DMS79 (cell line): ENCODE data around the gene ADAMTS17.

ENCODE experiments used
- DNase-seq: peaks from one replicate; lab custom pipeline; 2025; lab: John Stamatoyannopoulos, UW

ADAMTS17 gene

DNA sequence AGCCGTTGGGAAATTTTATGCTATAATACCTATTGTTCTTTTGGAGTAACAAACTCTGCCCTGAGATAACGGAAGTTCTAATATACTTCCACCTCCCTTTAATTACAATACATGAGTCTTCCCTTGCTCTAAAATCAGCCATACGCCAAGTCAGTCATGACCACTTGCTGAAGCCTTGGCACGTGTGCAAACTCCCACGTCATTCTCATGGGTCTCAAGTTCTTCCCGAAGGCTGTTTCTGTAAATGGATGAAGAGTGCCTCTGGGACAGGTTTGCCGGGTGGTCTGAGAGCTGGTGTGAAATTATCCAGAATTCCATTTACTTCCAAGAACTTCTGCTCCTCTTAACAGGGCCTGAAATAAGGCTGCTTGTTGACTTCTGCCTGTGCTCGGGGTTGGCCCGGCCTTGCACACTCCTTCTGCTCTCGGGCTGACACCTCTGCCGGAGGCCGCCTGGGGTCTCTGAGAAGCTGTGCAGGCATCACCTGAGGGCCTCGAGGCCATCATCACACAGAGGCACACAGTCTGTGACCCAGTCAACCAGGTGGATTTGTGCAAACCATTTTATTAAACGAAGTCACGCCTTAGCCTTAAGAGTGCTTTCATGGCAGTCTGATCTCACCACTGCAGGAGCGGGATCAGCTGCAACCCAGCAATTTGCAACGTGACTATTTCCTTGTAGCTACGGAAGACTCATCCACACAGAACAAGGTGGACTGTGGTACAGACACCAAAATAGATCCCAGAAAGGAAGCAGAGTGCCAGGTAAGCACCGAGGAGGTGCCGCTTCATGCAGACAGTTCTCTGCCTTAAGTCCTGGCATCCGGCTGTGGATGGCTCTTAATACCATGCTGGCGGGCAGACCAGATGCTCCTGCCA lies 120.1 kb downstream of the ADAMTS17 start:
- no peak for DNase-seq

DNA sequence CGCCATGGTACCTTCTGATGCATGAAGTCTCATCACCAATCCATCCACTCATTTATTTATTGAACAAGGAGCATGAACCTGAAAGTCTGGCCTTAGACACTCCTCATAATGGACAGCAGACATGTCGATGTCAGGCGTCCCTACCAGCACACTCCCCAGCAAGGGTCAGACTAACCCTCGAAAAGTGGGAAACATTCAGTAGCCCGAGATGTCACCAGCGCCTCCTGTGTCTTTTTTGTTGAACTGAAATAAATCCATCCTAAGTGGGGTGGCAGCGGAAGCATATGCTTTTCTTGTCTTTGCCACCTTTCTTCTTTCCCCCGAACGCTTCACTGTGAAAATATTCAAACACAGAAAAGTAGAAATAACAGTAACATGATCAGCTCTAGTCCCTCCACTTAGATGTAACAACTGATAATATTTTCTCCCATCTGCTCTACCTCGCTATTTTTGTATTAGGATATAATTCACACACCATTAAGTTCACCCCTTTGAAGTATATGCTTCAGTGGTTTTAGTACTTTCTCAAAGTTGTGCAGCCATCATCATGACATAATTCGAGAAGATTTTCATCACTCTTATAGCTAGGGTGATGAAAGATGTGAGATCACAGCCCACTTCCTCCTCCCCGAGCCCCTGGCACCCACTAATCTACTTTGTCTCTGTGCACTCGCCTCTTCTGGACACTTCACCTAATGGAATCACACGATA lies 121.6 kb downstream of the ADAMTS17 start:
- no peak for DNase-seq

DNA sequence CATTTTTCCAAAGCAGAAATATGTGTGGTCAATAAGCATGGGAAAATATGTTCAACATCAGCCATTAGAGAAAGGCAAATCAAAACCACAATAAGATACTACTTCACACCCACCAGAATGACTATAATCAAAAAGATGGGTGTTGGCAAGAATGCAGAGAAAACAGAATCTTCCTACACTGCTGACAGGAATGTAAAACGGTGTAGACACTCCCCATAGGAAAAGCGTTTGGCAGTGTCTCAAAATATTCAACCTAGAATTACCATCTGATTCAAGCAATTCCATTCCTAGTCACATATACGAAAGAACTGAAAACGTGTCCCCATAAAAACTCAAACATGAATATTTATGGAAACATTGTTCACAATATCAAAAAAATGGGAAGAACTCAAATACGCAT lies 123.3 kb downstream of the ADAMTS17 start:
- no peak for DNase-seq

DNA sequence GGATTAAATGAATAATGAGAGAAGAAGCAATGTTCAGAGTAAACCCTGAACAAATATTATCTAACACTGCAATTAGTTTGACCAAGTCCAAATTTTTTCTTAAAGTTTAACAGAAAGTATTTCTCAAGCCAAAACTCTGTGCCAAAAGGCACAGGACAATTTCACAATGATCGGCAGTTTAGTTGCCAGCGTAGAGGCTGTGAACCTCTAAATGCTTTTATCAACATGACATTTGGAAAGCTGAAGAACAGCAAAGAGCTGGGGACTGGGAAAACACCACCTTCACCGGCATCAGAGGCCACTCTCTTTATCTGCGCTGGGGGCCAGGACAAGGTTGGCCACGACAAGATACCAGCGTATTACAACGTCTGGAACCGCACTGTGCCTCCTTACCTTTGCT lies 125.6 kb downstream of the ADAMTS17 start:
- DNase-seq: no peak

DNA sequence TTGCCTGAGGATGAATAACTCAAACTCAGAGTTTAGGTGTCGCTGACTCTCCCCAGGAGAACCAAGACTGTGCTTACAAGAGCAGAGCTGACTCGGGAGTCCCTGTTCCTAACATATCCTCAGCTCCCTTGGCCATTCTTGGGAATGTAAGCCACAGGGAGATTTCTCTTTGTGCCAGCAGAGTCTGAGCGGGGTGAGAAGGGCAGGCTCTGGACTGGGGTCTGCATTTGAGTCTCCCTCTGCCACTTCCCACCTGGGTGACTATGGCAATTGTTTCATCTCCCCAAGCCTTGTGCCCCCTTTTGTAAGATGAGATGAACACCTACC lies 126.0 kb downstream of the ADAMTS17 start:
- DNase-seq: no peak

DNA sequence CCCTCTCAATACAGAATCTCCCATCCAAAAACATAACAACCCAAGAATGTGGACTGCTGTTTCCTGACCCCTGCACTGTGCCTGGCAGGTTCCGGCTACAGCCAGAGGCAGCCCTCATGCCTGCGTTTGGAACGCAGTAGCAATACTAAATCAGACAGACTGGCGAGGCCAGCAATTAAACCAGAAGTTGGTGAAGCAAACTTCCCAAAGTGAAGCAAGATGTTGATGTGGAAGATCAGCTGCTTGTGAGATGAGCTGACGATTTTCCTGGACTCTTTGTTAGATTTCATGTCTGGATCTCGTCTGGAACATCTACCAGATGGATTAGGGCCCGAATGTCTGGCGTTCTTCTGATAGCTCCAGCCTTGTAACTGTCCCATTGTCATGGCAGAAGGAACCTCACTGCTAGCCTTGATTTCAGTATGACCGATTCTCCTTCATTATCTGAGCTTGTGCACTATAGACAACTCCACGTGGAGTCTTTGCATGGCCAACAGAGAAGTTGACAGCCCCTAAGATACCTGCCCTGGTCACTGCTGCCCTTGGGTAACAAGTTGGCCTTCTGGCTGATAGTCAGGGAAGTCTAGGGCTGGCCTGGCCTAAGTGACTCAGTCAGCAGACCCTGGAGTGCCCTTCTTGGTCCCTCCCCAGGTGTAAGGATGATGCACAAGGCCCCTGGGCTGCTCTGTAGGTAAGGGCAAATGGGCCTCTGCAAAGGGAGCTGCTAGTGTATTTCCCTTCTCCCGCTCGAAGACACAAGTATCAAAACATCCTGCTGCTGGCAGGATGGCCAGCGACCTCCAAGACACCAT lies 126.5 kb downstream of the ADAMTS17 start:
- no peak for DNase-seq

DNA sequence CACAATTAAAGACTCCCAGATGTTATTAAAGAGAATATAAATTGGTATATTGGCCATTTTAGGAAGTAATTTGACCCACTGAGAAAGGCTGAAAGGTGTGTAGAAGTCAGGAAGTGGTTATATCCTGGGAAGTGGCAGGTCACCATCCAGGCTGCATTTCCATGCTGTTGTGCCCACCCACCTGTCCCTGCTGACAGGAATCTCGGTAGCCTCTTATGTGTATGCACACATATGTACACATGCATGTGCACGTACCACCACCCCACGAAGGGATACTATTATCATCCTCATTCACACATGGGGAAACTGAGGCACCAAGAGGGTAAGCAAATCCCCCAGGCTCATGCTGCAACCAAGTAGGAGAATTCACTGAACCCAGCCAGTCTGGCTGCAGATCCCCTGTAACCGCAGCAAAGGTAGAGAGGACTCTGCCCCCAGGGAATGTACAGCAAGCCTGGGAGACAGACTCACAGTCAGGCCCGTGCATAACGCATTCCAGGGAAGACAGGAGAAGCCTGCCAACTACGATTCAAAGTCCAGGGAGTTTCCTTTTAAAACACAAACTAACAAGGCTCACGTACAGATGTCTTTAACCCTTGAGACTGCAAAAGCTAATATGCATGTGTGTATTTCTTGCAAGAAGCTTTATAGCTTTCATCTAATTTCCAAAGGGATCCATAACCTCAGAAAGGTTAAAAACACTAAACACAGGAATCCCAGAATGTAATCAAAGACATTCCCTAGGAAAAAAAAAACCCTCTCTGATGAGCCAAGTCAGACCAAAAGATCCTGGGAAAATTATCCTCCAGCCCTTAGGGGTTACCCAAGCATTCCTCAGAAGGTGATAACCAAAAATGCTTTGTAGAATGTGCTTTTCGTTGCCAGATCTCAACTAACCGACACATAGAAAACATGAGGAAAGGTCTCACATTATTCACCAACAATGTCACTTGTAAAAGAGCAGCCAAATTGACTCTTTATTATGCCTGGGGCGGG lies 129.6 kb downstream of the ADAMTS17 start:
- no peak for DNase-seq

DNA sequence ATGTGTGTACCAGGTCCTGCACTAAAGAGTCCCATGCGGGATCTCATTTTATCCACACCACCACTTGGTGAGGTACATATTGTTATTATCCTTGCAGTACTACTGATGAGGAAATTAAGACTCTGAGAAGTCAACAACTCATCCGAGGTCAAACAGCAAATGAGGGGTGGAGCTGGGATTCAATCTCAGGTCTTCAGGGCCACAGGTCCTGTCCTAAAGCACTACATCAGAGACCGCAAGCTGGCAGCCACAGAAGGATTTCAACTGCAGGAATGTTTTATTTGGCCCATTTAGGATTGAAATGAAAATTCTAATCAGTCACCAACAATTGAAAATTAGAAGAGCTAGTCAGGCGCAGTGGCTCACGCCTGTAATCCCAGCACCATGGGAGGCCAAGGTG lies 131.4 kb downstream of the ADAMTS17 start:
- no peak for DNase-seq

DNA sequence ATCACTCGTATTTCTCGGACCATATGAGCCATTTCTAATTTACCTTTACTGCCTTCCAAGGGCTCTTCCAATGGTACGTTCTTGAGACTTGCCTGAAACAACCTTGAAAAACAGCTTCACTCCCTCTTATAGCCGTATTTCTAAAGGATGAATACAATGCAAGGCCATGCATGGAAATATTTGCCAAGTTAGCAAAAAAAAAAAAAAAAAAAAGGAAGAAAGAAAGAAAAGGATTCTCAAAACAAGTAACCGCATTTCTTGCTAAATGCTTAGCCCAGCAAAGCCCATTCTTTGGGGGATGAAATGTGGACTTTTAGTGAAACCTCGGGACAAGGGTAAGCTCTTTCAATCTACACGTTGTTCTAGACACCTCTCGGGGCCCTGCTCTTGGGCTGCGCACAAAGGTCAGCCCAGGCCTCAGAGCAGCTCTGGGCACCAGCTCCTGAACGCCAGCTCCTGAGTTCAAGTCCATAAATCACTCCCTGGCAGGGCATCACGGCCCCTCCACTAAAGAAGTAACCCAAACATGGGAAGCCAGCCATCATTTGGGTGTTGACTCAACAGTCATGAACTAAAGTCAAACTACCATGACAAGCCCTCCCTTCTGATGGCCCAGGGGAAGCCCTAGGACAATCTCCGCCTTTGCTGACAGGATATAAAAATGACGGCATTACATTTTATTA lies 132.7 kb downstream of the ADAMTS17 start:
- DNase-seq: no peak

DNA sequence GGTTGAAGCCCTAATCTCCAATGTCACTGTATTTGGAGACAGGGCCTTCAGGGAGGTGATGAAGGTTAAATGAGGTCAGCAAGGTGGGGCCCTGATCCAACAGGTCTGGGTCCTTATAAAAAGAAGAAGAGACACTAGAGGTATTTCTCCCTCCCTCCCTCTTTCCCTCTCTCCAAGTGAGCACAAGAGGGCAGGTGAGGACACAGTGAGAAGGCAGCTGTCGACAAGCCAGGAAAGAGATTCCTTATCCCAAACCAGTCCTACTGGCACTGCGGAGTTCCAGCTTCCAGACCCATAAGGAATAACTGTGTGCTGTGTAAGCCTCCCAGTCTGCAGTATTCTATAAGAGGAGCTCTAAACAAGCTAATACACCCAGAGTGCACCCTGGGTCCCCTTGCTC lies 134.7 kb downstream of the ADAMTS17 start:
- DNase-seq: no peak

DNA sequence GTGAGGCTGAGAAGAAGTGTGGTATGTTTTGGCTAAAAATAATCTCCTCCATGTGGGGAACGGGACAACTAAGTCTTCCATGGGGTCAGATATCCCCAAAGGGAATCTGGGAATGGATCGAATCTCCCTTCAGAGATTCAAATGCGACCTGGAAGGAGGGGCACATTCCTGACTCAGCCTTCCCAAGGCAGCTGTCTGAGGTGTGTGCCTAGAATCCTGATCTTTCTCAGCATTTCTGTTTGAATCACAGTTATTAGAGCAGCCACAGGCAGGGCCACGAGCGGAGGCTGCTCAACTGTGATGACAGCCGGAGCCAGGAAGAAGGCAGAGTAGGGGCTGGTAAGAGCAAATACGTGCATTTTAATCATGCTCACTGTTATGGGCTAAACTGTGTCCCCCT lies 135.1 kb downstream of the ADAMTS17 start:
- DNase-seq: no peak

DNA sequence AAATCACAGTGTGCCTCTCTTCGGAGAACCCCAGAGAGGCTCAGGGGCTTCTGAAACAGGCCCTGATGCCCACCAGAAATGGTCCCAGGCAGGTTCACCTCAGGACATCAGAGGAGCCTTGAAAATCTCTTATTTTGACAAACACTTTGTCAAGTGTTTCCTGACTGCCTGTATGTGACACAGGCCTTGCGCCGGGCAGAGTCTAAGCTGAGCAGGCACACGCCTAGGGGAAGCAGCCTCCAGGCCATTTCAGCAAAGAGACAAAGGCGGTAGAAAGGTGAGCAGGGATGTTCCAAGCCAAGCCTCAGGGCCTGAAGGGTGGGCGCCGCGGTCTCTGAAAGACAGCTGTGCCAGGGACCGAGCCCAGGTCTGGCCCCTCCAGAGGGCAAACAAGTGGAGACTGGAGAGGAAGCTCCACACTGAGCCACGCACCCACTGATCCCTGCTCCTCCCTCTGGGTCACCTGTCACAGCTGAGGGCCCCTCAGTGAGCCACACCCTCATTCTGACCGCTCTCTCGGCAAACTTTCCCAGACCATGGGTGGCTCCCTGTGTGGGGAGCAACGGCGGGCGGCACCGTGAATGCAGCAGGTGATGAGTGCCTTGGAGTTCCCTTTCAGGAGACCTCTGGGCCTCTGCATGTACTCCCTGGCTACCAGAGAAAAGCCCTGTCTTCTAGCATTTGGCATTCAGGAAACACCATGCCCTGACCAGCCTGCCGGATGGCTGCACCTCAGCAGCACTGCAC lies 136.1 kb downstream of the ADAMTS17 start:
- no peak for DNase-seq

DNA sequence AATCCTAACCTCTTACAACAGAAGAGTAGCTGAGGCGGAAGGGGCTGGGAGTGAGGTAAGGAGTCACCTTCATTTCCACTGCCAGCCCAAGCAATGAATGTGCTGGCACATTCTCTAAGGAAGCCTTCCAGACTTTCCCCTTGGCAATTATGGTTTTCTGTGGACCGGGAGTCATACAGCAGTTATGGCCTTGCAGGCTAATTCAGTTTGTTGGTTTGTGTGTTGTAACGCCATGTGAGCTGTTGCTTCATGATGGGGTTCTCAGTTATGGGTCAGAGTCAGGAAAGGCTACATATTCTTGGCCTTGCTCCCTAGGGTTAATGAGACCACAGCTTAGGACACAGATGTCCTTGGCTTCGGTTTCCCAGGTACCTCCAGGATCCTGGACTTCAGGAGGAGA lies 137.0 kb downstream of the ADAMTS17 start:
- no peak for DNase-seq

DNA sequence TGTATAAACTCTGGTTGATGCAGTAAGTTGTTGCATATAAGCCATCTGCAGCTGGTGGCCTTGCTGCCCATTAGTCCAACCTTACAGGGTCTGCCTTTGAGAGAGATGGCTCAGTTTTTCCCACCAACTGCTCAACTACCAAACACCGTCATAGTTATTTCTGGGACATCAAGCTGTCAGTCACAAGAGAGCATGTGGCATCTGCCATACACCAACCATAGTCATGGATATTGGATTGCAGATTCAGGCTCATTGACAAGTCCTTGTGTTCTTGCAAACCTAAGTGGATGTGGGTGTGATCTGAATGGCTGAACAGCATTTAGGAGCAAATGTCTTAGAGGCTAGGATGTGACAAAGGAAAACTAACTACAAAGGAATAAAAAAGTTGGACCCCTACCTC lies 137.6 kb downstream of the ADAMTS17 start:
- DNase-seq: no peak

DNA sequence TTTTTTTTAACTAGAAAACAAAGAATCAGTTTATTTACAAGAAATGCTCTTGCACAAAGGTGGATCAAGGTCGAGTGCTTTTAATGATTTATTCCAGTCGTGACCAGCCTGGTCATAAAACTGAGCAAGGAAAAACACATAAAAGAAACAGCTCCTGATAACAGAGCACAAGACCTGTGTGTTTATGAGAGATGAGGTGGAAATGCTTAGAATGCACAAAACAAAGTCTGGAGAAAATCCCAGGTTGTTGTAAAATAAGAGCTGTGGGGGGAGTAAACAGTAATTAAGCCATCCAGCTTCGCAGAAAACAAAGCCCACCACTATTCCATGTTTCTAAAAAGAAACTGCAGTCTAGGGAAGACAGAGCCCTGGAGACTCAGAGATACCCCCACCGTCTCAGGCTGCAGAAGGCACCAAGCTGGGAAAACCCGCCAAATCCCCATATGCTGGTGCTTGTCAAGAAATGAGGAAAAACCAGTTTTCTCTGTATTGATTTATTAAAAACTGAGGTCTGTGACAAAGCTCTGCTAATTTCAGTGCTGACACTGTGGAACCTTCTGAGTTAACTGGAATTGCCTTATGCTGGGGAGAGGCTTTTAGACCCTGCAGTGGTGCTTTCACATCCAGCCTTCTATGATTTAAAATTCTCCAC lies 139.3 kb downstream of the ADAMTS17 start:
- no peak for DNase-seq

DNA sequence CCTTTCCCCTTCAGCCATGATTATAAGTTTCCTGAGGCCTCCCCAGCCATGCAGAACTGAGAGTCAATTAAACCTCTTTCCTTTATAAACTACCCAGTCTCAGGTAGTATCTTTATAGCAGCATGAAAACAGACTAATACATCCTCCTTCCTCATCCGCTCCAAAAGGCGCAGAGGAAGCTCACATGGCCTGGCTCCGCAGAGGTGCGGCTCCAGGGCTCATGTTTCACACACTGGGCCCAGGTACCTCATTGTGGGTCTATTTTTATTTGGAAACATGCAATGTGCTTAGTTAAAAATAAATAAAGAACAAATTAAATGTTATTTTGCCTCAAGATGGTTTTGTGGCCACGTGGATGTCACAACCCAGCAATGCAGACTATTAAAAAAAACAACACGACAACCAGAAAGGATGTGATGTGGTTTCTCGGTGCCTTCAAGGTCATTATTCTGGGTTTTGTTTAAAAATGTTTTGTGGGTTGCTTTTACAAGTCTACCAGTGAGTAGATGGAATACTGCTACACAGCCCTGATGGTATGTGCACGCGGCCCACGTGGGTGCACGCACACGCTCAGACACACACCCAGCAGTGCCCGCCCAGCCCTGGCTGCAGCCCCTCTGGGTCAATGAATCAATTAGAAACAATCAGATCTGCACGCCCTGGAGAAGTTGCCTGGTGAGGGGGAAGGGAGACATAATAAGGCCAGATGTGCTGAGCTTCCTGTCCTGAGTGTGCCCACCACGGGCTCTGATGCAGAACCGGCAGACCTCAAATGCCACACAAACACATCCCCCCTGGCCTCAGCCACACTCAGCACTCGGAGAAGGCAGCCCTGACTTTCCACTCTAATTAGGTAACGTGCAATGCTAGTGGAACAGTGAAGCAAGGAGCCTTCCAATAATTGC lies 140.1 kb downstream of the ADAMTS17 start:
- DNase-seq: no peak

DNA sequence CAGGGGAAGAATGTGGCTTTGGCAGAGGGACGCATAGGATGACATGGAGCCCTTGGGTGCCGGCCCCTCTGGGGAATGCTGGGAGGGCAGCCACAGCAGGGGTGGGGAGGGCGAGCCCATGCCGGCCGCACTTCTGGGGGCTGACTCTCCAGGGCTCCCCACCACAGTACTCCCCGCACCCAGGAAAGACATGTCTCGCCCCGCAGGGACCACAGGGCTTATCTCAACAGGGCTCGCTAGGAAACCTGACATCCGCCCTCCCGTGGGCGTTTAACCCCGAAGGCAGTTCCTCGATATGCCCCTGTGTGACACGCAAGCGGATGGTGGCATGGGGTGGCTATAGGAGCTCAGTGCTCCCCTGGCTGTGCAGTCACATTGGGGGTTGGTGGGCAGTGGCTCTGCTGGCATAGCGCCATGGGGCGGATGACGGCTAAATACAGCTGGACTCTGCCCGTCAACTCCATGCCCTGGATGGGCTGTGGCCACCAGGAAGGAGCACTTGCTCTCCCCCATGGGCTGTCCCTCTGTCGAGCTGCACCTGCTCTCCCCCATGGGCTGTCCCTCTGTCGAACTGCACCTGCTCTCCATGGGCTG lies 141.4 kb downstream of the ADAMTS17 start:
- no peak for DNase-seq

DNA sequence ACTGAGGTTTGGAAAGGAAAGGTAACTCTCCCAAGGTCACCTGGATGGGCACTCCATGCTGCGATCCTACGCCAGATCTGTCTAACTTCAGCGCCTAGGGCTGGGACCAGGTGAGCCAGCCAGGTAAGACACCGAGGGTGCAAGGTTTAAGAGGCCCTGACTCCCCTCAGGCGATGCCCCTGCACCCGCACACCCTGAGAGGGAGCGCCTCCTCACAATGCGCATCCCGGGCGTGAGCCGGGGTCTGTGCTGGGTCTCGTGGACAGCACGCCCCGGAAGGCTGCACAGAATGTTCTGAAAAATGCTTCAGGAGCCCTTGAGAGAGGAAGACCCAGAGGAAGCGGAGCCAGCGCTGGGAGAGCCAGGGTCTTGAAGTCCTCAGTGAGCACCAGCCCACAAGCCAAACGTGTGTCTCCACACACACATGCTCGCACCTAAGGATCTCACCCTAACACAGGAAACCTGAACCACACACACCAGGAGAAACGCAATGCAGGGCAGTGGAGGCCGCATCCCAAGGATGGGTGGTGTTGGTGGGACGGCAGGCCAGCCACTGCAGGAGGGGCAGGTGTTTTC lies 142.0 kb downstream of the ADAMTS17 start:
- DNase-seq: no peak
